Liver (tissue), 9 donors: ENCODE results near the gene VMAC. TPM values are rescaled to one million over a fixed set of nuclear protein-coding genes. Genes with fewer than 3 reads are reported as not detected.
A peak's percentile ranks its signal among the peaks of the same experiment; 100 is the strongest.

ENCODE experiments used
- DNase-seq: peaks from one replicate; pipeline ENCODE4 v3.0.0-alpha.2; 2017; ENCODE audit warnings: low spot score
- H3K27ac ChIP-seq, 2 donors: one replicate each; pipeline ENCODE4 v1.7.0; 2013; ENCODE audit warnings: inconsistent platforms in 2 of 2, low read length in 2 of 2, control low read depth in 1 of 2, low read depth in 1 of 2, mild to moderate bottlenecking in 1 of 2
- H3K27me3 ChIP-seq, 4 donors: one replicate each; pipeline versions ENCODE4 v1.6.1 to v1.7.0; 2013; ENCODE audit warnings: low read length in 3 of 4, inconsistent platforms in 1 of 4, mild to moderate bottlenecking in 1 of 4, moderate library complexity in 1 of 4; ENCODE audit not compliant: control insufficient read depth in 4 of 4, insufficient read depth in 4 of 4
- H3K36me3 ChIP-seq, 4 donors: one replicate each; pipeline versions ENCODE4 v1.6.1 to v1.7.0; 2013; ENCODE audit warnings: low read length in 3 of 4, mild to moderate bottlenecking in 3 of 4, low read depth in 1 of 4, moderate library complexity in 1 of 4; ENCODE audit not compliant: control insufficient read depth in 4 of 4, insufficient read depth in 3 of 4
- H3K4me1 ChIP-seq, 4 donors: one replicate each; pipeline versions ENCODE4 v1.6.1 to v1.7.0; 2013; ENCODE audit warnings: low read length in 3 of 4, mild to moderate bottlenecking in 3 of 4, moderate library complexity in 1 of 4; ENCODE audit not compliant: control insufficient read depth in 4 of 4, insufficient read depth in 4 of 4
- H3K4me3 ChIP-seq, 3 donors: one replicate each; pipeline versions ENCODE4 v1.6.1 to v1.7.0; 2013; ENCODE audit warnings: low read length in 3 of 3, control low read depth in 1 of 3, low read depth in 1 of 3, mild to moderate bottlenecking in 1 of 3
- H3K9ac ChIP-seq, 2 donors: one replicate each; pipeline ENCODE4 v1.7.0; 2013; ENCODE audit warnings: low read length in 2 of 2, mild to moderate bottlenecking in 2 of 2, moderate library complexity in 2 of 2, control low read depth in 1 of 2, low read depth in 1 of 2
- H3K9me3 ChIP-seq, 4 donors: one replicate each; pipeline versions ENCODE4 v1.6.1 to v1.7.0; 2013; ENCODE audit warnings: low read length in 3 of 4; ENCODE audit not compliant: control insufficient read depth in 4 of 4
- EGR1 ChIP-seq, 2 donors: IDR thresholded peaks; 2 replicates each; pipeline ENCODE4 v1.6.1; 2016 to 2018; ENCODE audit warnings: antibody characterized with exemption in 2 of 2, low read depth in 2 of 2
- FOXA1 ChIP-seq: IDR thresholded peaks from 2 replicates; pipeline ENCODE4 v1.6.1; 2016; ENCODE audit warnings: antibody characterized with exemption
- FOXA2 ChIP-seq: IDR thresholded peaks from 2 replicates; pipeline ENCODE4 v1.6.1; 2016; ENCODE audit warnings: antibody characterized with exemption
- GABPA ChIP-seq, 2 donors: IDR thresholded peaks in 1 of 2; conservative IDR thresholded peaks in 1 of 2; 2 replicates each; pipeline ENCODE4 v1.6.1; 2016; ENCODE audit warnings: antibody characterized with exemption in 2 of 2, mild to moderate bottlenecking in 1 of 2, moderate library complexity in 1 of 2
- HNF4A ChIP-seq, 2 donors: conservative IDR thresholded peaks; 2 replicates each; pipeline ENCODE4 v1.6.1; 2016; ENCODE audit warnings: antibody characterized with exemption in 2 of 2, mild to moderate bottlenecking in 2 of 2
- HNF4G ChIP-seq: IDR thresholded peaks from 2 replicates; pipeline ENCODE4 v1.6.1; 2016; ENCODE audit warnings: antibody characterized with exemption
- JUND ChIP-seq, 2 donors: IDR thresholded peaks; 2 replicates each; pipeline ENCODE4 v1.6.1; 2016; ENCODE audit warnings: antibody characterized with exemption in 2 of 2
- NR2F2 ChIP-seq: IDR thresholded peaks from 2 replicates; pipeline ENCODE4 v1.6.1; 2016; ENCODE audit warnings: antibody characterized with exemption
- RAD21 ChIP-seq, 2 donors: IDR thresholded peaks; 2 replicates each; pipeline ENCODE4 v1.6.1; 2016; ENCODE audit warnings: antibody characterized with exemption in 2 of 2, mild to moderate bottlenecking in 2 of 2
- RXRA ChIP-seq, 2 donors: IDR thresholded peaks; 2 replicates each; pipeline ENCODE4 v1.6.1; 2017 to 2018; ENCODE audit warnings: antibody characterized with exemption in 2 of 2, mild to moderate bottlenecking in 1 of 2
- SP1 ChIP-seq: IDR thresholded peaks from 2 replicates; pipeline ENCODE4 v1.6.1; 2018; ENCODE audit warnings: antibody characterized with exemption, mild to moderate bottlenecking
- YY1 ChIP-seq: IDR thresholded peaks from 2 replicates; pipeline ENCODE4 v1.6.1; 2016; ENCODE audit warnings: antibody characterized with exemption, mild to moderate bottlenecking
- WGBS: extraction: QIAGEN DNeasy Blood & Tissue Kit; methylation state at CpG from one replicate; pipeline ENCODE4 v1.1.7; 2013; 5-methylcytosine and 5-hydroxymethylcytosine counted together
- polyA plus RNA-seq, 2 donors: library from polyadenylated mRNA; stranded (reverse) in 1 of 2; unstranded in 1 of 2; fragments of 200-250 nt in 1 of 2; fragments of >200 nt in 1 of 2; fragmentation: Nextera tagmentation in 1 of 2; extraction: Ambion mirVana in 1 of 2; gene quantifications; one replicate each; pipeline versions ENCODE4 v1.2.1 to v1.2.3, GENCODE V29; 2013 to 2015
- total RNA-seq, 2 donors: library from RNA; depleted of rRNA; stranded (reverse); fragments of >200 nt; gene quantifications; one replicate each; pipeline ENCODE4 v1.2.3, GENCODE V29; 2014
- TF ChIP-seq, protein P1 (sequence below): IDR thresholded peaks from 2 replicates; pipeline ENCODE4 v1.6.1; 2016; ENCODE audit warnings: antibody characterized with exemption
- TF ChIP-seq, protein P2 (sequence below): fragments of 150-350 bp; IDR thresholded peaks from 2 replicates; pipeline ENCODE4 v1.5.1; 2017; ENCODE audit warnings: improper control_type of control experiment, low read depth, low read length; ENCODE audit not compliant: missing input control
- TF ChIP-seq, protein P3 (sequence below): IDR thresholded peaks from 2 replicates; pipeline ENCODE4 v1.6.1; 2016; ENCODE audit warnings: antibody characterized with exemption, mild to moderate bottlenecking
- TF ChIP-seq, protein P4 (sequence below): IDR thresholded peaks from 2 replicates; pipeline ENCODE4 v1.6.1; 2016; ENCODE audit warnings: antibody characterized with exemption
- TF ChIP-seq, protein P5 (sequence below): IDR thresholded peaks from 2 replicates; pipeline ENCODE4 v1.6.1; 2016; ENCODE audit warnings: antibody characterized with exemption
- donor health status: healthy.
- donor health status: healthy.
- donor health status: healthy.
- donor health status: healthy.
- donor health status: healthy.

Gene VMAC
- total and polyA plus RNA-seq, 4 donors = 1.2 to 7.7 (median 2.6) TPM

DNA sequence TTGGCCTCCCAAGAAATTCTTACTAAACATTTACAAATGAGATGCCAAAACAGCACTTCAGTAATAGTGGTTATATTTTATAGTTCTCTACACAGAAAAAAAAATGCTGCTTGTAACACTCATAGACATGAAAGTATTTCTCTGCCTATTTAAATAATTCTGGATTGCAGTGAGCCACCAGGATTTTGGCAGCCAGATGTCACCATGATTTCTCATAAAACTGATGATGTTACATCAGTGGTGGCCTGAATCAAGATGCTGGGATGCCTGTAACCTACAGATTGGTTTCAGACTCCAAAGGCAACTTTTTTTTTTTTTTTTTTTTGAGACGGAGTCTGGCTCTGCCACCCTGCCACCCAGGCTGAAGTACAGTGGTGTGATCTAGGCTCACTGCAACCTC, 6.7 kb downstream of the VMAC start:
- H3K27me3 ChIP-seq = no peaks in the 10 kb centered on the region
- H3K4me1 ChIP-seq = peaks cover 6 to 24% (median 15%) of the 10 kb centered on the region in 4 donors
- H3K36me3 ChIP-seq = peaks cover 0 to 20% (median 5%) of the 10 kb centered on the region in 4 donors
- no peak overlapping the region for H3K9ac ChIP-seq
- TF ChIP-seq, protein P1, sequence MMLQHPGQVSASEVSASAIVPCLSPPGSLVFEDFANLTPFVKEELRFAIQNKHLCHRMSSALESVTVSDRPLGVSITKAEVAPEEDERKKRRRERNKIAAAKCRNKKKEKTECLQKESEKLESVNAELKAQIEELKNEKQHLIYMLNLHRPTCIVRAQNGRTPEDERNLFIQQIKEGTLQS = no peak
- no peak for TF ChIP-seq HNF4A (conservative IDR thresholded peaks at IDR 0.05)
- TF ChIP-seq RXRA (IDR thresholded peaks at IDR 0.05) = no peak
- TF ChIP-seq EGR1 (IDR thresholded peaks at IDR 0.05; ENCODE audit: low read depth in 2 of 2) = no peak
- TF ChIP-seq, protein P2, sequence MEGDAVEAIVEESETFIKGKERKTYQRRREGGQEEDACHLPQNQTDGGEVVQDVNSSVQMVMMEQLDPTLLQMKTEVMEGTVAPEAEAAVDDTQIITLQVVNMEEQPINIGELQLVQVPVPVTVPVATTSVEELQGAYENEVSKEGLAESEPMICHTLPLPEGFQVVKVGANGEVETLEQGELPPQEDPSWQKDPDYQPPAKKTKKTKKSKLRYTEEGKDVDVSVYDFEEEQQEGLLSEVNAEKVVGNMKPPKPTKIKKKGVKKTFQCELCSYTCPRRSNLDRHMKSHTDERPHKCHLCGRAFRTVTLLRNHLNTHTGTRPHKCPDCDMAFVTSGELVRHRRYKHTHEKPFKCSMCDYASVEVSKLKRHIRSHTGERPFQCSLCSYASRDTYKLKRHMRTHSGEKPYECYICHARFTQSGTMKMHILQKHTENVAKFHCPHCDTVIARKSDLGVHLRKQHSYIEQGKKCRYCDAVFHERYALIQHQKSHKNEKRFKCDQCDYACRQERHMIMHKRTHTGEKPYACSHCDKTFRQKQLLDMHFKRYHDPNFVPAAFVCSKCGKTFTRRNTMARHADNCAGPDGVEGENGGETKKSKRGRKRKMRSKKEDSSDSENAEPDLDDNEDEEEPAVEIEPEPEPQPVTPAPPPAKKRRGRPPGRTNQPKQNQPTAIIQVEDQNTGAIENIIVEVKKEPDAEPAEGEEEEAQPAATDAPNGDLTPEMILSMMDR = no peak
- TF ChIP-seq YY1 = no peak
- TF ChIP-seq, protein P3, sequence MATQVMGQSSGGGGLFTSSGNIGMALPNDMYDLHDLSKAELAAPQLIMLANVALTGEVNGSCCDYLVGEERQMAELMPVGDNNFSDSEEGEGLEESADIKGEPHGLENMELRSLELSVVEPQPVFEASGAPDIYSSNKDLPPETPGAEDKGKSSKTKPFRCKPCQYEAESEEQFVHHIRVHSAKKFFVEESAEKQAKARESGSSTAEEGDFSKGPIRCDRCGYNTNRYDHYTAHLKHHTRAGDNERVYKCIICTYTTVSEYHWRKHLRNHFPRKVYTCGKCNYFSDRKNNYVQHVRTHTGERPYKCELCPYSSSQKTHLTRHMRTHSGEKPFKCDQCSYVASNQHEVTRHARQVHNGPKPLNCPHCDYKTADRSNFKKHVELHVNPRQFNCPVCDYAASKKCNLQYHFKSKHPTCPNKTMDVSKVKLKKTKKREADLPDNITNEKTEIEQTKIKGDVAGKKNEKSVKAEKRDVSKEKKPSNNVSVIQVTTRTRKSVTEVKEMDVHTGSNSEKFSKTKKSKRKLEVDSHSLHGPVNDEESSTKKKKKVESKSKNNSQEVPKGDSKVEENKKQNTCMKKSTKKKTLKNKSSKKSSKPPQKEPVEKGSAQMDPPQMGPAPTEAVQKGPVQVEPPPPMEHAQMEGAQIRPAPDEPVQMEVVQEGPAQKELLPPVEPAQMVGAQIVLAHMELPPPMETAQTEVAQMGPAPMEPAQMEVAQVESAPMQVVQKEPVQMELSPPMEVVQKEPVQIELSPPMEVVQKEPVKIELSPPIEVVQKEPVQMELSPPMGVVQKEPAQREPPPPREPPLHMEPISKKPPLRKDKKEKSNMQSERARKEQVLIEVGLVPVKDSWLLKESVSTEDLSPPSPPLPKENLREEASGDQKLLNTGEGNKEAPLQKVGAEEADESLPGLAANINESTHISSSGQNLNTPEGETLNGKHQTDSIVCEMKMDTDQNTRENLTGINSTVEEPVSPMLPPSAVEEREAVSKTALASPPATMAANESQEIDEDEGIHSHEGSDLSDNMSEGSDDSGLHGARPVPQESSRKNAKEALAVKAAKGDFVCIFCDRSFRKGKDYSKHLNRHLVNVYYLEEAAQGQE = no peak
- TF ChIP-seq FOXA2 = no peak
- TF ChIP-seq, protein P4, sequence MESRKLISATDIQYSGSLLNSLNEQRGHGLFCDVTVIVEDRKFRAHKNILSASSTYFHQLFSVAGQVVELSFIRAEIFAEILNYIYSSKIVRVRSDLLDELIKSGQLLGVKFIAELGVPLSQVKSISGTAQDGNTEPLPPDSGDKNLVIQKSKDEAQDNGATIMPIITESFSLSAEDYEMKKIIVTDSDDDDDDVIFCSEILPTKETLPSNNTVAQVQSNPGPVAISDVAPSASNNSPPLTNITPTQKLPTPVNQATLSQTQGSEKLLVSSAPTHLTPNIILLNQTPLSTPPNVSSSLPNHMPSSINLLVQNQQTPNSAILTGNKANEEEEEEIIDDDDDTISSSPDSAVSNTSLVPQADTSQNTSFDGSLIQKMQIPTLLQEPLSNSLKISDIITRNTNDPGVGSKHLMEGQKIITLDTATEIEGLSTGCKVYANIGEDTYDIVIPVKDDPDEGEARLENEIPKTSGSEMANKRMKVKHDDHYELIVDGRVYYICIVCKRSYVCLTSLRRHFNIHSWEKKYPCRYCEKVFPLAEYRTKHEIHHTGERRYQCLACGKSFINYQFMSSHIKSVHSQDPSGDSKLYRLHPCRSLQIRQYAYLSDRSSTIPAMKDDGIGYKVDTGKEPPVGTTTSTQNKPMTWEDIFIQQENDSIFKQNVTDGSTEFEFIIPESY = no peak
- TF ChIP-seq HNF4G = no peak
- no peak for TF ChIP-seq GABPA (IDR thresholded peaks at IDR 0.05 in 1 of 2, conservative IDR thresholded peaks at IDR 0.05 in 1 of 2)
- TF ChIP-seq NR2F2 = no peak
- TF ChIP-seq, protein P5, sequence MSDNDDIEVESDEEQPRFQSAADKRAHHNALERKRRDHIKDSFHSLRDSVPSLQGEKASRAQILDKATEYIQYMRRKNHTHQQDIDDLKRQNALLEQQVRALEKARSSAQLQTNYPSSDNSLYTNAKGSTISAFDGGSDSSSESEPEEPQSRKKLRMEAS = no peak
- no peak for TF ChIP-seq FOXA1
- TF ChIP-seq JUND (IDR thresholded peaks at IDR 0.05) = no peak
- 100% methylated on average over 1 of the region's 1 CpG for WGBS
- DNase-seq = no peak
- H3K4me3 ChIP-seq = no peak overlapping the region
- H3K27ac ChIP-seq = no peak overlapping the region
- H3K9me3 ChIP-seq = no peaks in the 10 kb centered on the region

DNA sequence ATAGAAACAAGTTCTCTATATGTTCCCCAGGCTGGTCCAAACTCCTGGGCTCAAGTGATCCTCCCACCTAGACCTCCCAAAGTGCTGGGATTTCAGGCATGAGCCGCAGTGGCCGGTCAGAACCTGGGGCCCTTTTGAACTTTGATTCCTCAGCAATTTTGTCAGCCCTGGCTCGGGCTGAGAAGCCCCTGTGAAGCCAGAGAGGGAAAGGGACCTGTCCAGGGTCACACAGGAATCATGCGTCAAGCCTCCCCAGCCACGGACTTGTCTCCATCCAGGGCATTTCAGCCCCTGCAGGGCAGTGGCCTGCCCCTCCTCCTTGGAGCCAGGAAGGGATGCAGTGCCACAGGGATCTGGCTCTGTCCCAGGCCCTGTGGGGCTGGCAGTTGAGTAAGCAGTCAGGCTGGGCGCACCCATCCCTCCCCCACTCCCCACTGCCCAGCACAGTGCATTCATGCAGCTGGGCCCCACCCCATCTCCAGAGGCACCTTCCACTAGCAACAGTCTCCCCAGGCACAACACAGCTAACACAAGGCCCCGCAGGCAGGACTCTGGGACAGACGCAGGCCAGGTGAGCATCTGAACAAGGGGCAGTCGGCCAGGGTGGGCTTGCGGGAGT, 9.2 kb downstream of the VMAC start, which contains the start of gene CAPS:
TSS of gene CAPS (plus strand) at position 516 of the 619 bp plus-strand sequence. CDS start 153 bp downstream, outside the sequence.
- Histone ChIP-seq H3K4me1 (peaks cover 6 to 17% (median 11%) of the 10 kb centered on the region in 4 donors), H3K36me3 (peaks cover 10 to 43% (median 12%) of the 10 kb centered on the region in 4 donors), H3K9ac (no peak within 1 kb of the TSS), H3K4me3 (no peak within 1 kb of the TSS), H3K9me3 (no peaks in the 10 kb centered on the region), H3K27ac (no peak within 1 kb of the TSS), H3K27me3 (no peaks in the 10 kb centered on the region)
- no peak for DNase-seq
- TF ChIP-seq RXRA (IDR thresholded peaks at IDR 0.05) (peak in 1 of 2 donors; percentile 5), SP1 (peak; percentile 21), HNF4A (conservative IDR thresholded peaks at IDR 0.05) (peak; percentile 4 to 28), FOXA1 (no peak), RAD21 (IDR thresholded peaks at IDR 0.05) (peak in 1 of 2 donors; percentile 26)
- TF ChIP-seq, protein P1 = no peak
- WGBS = 57% methylated on average over 10 of the region's 10 CpGs
